ENCODE results near the gene ADCY9.
A peak's percentile ranks its signal among the peaks of the same experiment; 100 is the strongest.
"Not testable (repeated sequence)": the region's sequence is repeated elsewhere in the genome, so short reads cannot be mapped to it uniquely, and the experiment has no call there.

ADCY9 gene

GRCh38 chr16:4116325-4117249 lies at the start of gene ADCY9:
ADCY9 (minus strand) TSS chr16:4116442; CDS start chr16:4115442, 1,000 bp downstream.
- peak; percentile 69 for DNase-seq (ENCODE audit: low read depth, low spot score)

- DNase-seq (ENCODE audit: low read depth, low spot score) = no peak
Observed at GRCh38 chr16:4160658-4161430, 44.6 kb upstream of the ADCY9 start.

GRCh38 chr16:4159726-4160125 lies 43.5 kb upstream of the ADCY9 start:
- no peak for DNase-seq (ENCODE audit: low read depth, low spot score)

- no peak for DNase-seq (ENCODE audit: low read depth, low spot score)
Observed at GRCh38 chr16:4158143-4159093, 42.2 kb upstream of the ADCY9 start.

- no peak for DNase-seq (ENCODE audit: low read depth, low spot score)
Observed at GRCh38 chr16:4157376-4157825, 41.2 kb upstream of the ADCY9 start.

- DNase-seq (ENCODE audit: low read depth, low spot score) = not testable (repeated sequence)
Observed at GRCh38 chr16:4156503-4156902, 40.3 kb upstream of the ADCY9 start.

GRCh38 chr16:4153364-4153763 lies 37.1 kb upstream of the ADCY9 start:
- DNase-seq (ENCODE audit: low read depth, low spot score) = not testable (repeated sequence)

- no peak for DNase-seq (ENCODE audit: low read depth, low spot score)
Observed at GRCh38 chr16:4152267-4152666, 36.0 kb upstream of the ADCY9 start.

GRCh38 chr16:4147236-4147635 lies 31.0 kb upstream of the ADCY9 start:
- peak; percentile 27 for DNase-seq (ENCODE audit: low read depth, low spot score)

- DNase-seq (ENCODE audit: low read depth, low spot score) = no peak
Observed at GRCh38 chr16:4142268-4142667, 26.0 kb upstream of the ADCY9 start.

GRCh38 chr16:4141604-4142003 lies 25.4 kb upstream of the ADCY9 start:
- no peak for DNase-seq (ENCODE audit: low read depth, low spot score)

GRCh38 chr16:4140652-4141051 lies 24.4 kb upstream of the ADCY9 start:
- no peak for DNase-seq (ENCODE audit: low read depth, low spot score)

- no peak for DNase-seq (ENCODE audit: low read depth, low spot score)
Observed at GRCh38 chr16:4139968-4140367, 23.7 kb upstream of the ADCY9 start.

GRCh38 chr16:4138713-4139112 lies 22.5 kb upstream of the ADCY9 start:
- peak; percentile 29 for DNase-seq (ENCODE audit: low read depth, low spot score)

GRCh38 chr16:4137438-4137837 lies 21.2 kb upstream of the ADCY9 start:
- DNase-seq (ENCODE audit: low read depth, low spot score) = no peak

- DNase-seq (ENCODE audit: low read depth, low spot score) = peak; percentile 85
Observed at GRCh38 chr16:4136229-4136813, 20.1 kb upstream of the ADCY9 start.

GRCh38 chr16:4135537-4135936 lies 19.3 kb upstream of the ADCY9 start:
- DNase-seq (ENCODE audit: low read depth, low spot score) = no peak

- peak; percentile 92 for DNase-seq (ENCODE audit: low read depth, low spot score)
Observed at GRCh38 chr16:4133897-4134372, 17.7 kb upstream of the ADCY9 start.

GRCh38 chr16:4131621-4132020 lies 15.4 kb upstream of the ADCY9 start:
- DNase-seq (ENCODE audit: low read depth, low spot score) = peak; percentile 32

- DNase-seq (ENCODE audit: low read depth, low spot score) = no peak
Observed at GRCh38 chr16:4124535-4125294, 8.5 kb upstream of the ADCY9 start.

Measured in ELF-1 (cell line).